HCT116 (cell line): ENCODE data around the gene NOL9. TPM values are rescaled to one million over a fixed set of nuclear protein-coding genes. Genes with fewer than 3 reads are reported as not detected.

Experiments
- ATAC-seq: fragments of 200-7000 bp; cut with Tn5 transposase; 2 replicates; pipeline ENCODE4 v1.9.1; 2020; ENCODE audit warnings: mild to moderate bottlenecking, moderate library complexity
- BruUV-seq: library from RNA; stranded (reverse); fragments of 400-500 nt; replicated peaks from 2 replicates; lab custom pipeline; 2021; lab: Mats Ljungman, UMichigan
- CTCF ChIA-PET: fragments of 300-600 bp; sonication (Branson Sonifier 250); formaldehyde crosslinking; loops from one replicate; lab custom pipeline; 2021; ENCODE audit warnings: antibody characterized with exemption; lab: Charles Lee
- POLR2A ChIA-PET: fragments of 300-600, 350-600 bp; sonication (Branson Sonifier 250); formaldehyde crosslinking; loops from one replicate; lab custom pipeline; 2021; ENCODE audit warnings: antibody characterized with exemption; lab: Charles Lee
- RAD21 ChIA-PET, 2 experiments: fragments of 300-600 bp; sonication (Branson Sonifier 250); formaldehyde crosslinking; loops; one replicate each; lab custom pipeline; 2023; ENCODE audit warnings: low total read pairs in 2 of 2; ENCODE audit not compliant: uncharacterized antibody in 2 of 2, unreplicated experiment in 2 of 2, low non-redundant PET in 1 of 2; lab: Charles Lee
- DNase-seq: peaks from one replicate; pipeline ENCODE4 v3.0.0-alpha.2; 2010; ENCODE audit warnings: low read depth, low spot score
- H2AFZ ChIP-seq: fragments of 200-600 bp; shearing (Covaris generic), sonication (generic); 2 replicates; pipeline ENCODE4 v1.6.1; 2017; ENCODE audit warnings: low read depth, mixed run types, mixed read lengths, antibody characterized with exemption, low read length; ENCODE audit not compliant: poor library complexity, severe bottlenecking
- H3K27ac ChIP-seq: 2 replicates; pipeline ENCODE4 v1.5.1; 2012; ENCODE audit warnings: low read depth, low read length
- H3K27me3 ChIP-seq: fragments of 200-600 bp; sonication (generic); 2 replicates; pipeline ENCODE4 v1.6.1; 2016; ENCODE audit warnings: mixed run types, low read length, mixed read lengths; ENCODE audit not compliant: insufficient read depth
- H3K36me3 ChIP-seq, 2 experiments: fragments of 200-500 bp in 1 of 2; fragments of 200-600 bp in 1 of 2; sonication (Bioruptor generic) in 1 of 2; sonication (generic) in 1 of 2; 2 replicates each; pipeline versions ENCODE4 v1.5.1 to v1.6.1; 2014 to 2016; ENCODE audit warnings: low read length in 2 of 2, inconsistent platforms in 1 of 2, mixed read lengths in 1 of 2, mixed run types in 1 of 2; ENCODE audit not compliant: insufficient read depth in 2 of 2, control insufficient read depth in 1 of 2
- H3K4me1 ChIP-seq, 2 experiments: fragments of 200-600 bp in 1 of 2; sonication (generic) in 1 of 2; 2 replicates each; pipeline versions ENCODE4 v1.5.1 to v1.6.1; 2012 to 2017; ENCODE audit warnings: low read length in 2 of 2, inconsistent platforms in 1 of 2, mild to moderate bottlenecking in 1 of 2, mixed read lengths in 1 of 2, mixed run types in 1 of 2, moderate library complexity in 1 of 2; ENCODE audit not compliant: insufficient read depth in 2 of 2, control insufficient read depth in 1 of 2
- H3K4me2 ChIP-seq: fragments of 200-600 bp; sonication (generic); 2 replicates; pipeline ENCODE4 v1.6.1; 2017; ENCODE audit warnings: mixed run types, low read length, mixed read lengths
- H3K4me3 ChIP-seq, 2 experiments: fragments of 200-600 bp in 1 of 2; sonication (generic) in 1 of 2; replicated peaks in 1 of 2; 2 replicates each; pipeline ENCODE4 v1.5.1; 2011 to 2016; ENCODE audit warnings: low read length in 2 of 2, control low read depth in 1 of 2, low read depth in 1 of 2, mild to moderate bottlenecking in 1 of 2, mixed read lengths in 1 of 2, mixed run types in 1 of 2
- H3K79me2 ChIP-seq: fragments of 200-600 bp; sonication (generic); 2 replicates; pipeline ENCODE4 v1.6.1; 2017; ENCODE audit warnings: mild to moderate bottlenecking, mixed run types, low read length, moderate library complexity, mixed read lengths; ENCODE audit not compliant: insufficient read depth
- H3K9ac ChIP-seq: fragments of 200-600 bp; sonication (generic); 2 replicates; pipeline ENCODE4 v1.6.1; 2016; ENCODE audit warnings: low read length, mixed read lengths
- H3K9me2 ChIP-seq: fragments of 200-600 bp; sonication (generic), shearing (Covaris generic); 2 replicates; pipeline ENCODE4 v1.6.1; 2017; ENCODE audit warnings: mixed run types, mild to moderate bottlenecking, moderate library complexity; ENCODE audit not compliant: insufficient read depth
- H3K9me3 ChIP-seq, 2 experiments: fragments of 200-500 bp in 1 of 2; fragments of 200-600 bp in 1 of 2; sonication (Bioruptor generic) in 1 of 2; sonication (generic) in 1 of 2; 2 replicates each; pipeline ENCODE4 v1.6.1; 2014 to 2017; ENCODE audit warnings: low read length in 2 of 2, mixed read lengths in 2 of 2, inconsistent platforms in 1 of 2, low read depth in 1 of 2, mild to moderate bottlenecking in 1 of 2, mixed run types in 1 of 2, moderate library complexity in 1 of 2; ENCODE audit not compliant: control insufficient read depth in 1 of 2, insufficient read depth in 1 of 2
- H4K20me1 ChIP-seq: fragments of 200-600 bp; sonication (generic), shearing (Covaris generic); 2 replicates; pipeline ENCODE4 v1.6.1; 2017; ENCODE audit warnings: mixed run types, mild to moderate bottlenecking, moderate library complexity; ENCODE audit not compliant: insufficient read depth
- ELF1 ChIP-seq: IDR thresholded peaks from 2 replicates; pipeline ENCODE4 v1.6.1; 2012; ENCODE audit warnings: low read depth, borderline replicate concordance
- EZH2phosphoT487 ChIP-seq: fragments of 200-600 bp; IDR thresholded peaks from 2 replicates; pipeline ENCODE4 v1.6.1; 2018; ENCODE audit warnings: antibody characterized with exemption, borderline replicate concordance
- SP1 ChIP-seq: IDR thresholded peaks from 2 replicates; pipeline ENCODE4 v1.6.1; 2012; ENCODE audit warnings: low read depth
- TCF7L2 ChIP-seq: IDR thresholded peaks from 2 replicates; pipeline ENCODE4 v1.7.0; 2011; ENCODE audit warnings: borderline replicate concordance, inconsistent platforms; ENCODE audit not compliant: insufficient read depth, insufficient read length; ENCODE audit errors: extremely low read depth
- YY1 ChIP-seq: IDR thresholded peaks from 2 replicates; pipeline ENCODE4 v1.6.1; 2011; ENCODE audit warnings: low read length, low read depth, moderate library complexity, mild to moderate bottlenecking; ENCODE audit not compliant: insufficient replicate concordance; ENCODE audit errors: extremely low read depth
- intact Hi-C: fragments of 100-400 bp; cut with micrococcal nuclease; formaldehyde crosslinking; loops from 2 replicates; pipeline ENCODE4 v1.10.0; 2022
- total RNA-seq: library from RNA; stranded (reverse); gene quantifications from one replicate; pipeline ENCODE4 v1.2.1, GENCODE V29; 2021; ENCODE audit not compliant: unreplicated experiment
- TF ChIP-seq, protein P1 (sequence below), 3 experiments: fragments of 200-600 bp in 1 of 3; sonication (generic) in 1 of 3; IDR thresholded peaks in 2 of 3; conservative IDR thresholded peaks in 1 of 3; 2 replicates each; pipeline ENCODE4 v1.5.1; 2012 to 2017; ENCODE audit warnings: low read depth in 2 of 3, low read length in 2 of 3, antibody characterized with exemption in 1 of 3, borderline replicate concordance in 1 of 3, control low read depth in 1 of 3, mild to moderate bottlenecking in 1 of 3, mixed read lengths in 1 of 3, mixed run types in 1 of 3, moderate library complexity in 1 of 3; ENCODE audit not compliant: insufficient read depth in 1 of 3

Gene NOL9
- total RNA-seq, 1 experiment from 2014 or later = 46.4 TPM

DNA sequence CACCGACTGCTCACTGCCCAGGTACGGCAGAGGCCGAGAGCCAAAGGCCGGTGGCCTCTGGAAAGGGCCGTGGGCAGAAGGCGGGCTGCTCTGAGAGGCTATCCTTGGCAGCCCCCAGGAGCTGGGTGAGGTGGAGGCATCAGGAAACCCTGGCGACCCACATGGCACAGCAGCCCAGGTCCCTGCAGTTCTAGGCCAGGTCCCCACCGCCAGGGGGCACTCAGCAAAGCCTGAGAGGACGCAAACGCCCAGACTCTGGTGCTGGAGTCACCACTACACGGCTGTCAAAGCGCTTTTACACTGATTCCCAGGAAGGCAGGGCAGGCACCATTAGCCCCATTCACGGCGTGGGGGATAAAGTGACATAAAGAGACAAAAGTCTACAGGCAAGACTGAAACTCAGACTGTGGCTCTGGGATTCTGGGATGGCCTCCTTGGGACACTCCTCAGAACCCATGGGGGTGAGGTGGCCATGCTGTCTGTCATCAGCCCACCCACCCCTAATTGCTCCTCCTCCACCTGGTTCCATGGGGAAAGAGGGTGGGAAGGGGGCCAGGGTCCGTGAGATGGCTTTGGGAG, 67.8 kb downstream of the NOL9 start:
- H3K4me3 ChIP-seq = no peak overlapping the region
- peak; percentile 52 for DNase-seq

More for the DNA sequence above, 67.8 kb downstream of the NOL9 start:
- ChIA-PET RAD21 (no interaction called here), POLR2A (no interaction called here), CTCF (interaction anchor here (0.6 kb wide), 1 partner anchor 12 kb away, joined by 4 read pairs; no protein-coding TSS in a partner anchor)
- H3K27ac ChIP-seq = no peak overlapping the region
- ATAC-seq = peak; percentile 64
- H4K20me1 ChIP-seq = no peaks in the 10 kb centered on the region
- H3K4me1 ChIP-seq = peaks cover 17 to 35% of the 10 kb centered on the region in 2 experiments
- H3K79me2 ChIP-seq = peaks cover 5% of the 10 kb centered on the region; the same call in 1 of the 2 replicates
- no peaks in the 10 kb centered on the region for H3K9me2 ChIP-seq
- TF ChIP-seq ELF1 (no peak), YY1 (peak; percentile 70), SP1 (no peak), TCF7L2 (no peak), EZH2phosphoT487 (no peak)
- TF ChIP-seq, protein P1, sequence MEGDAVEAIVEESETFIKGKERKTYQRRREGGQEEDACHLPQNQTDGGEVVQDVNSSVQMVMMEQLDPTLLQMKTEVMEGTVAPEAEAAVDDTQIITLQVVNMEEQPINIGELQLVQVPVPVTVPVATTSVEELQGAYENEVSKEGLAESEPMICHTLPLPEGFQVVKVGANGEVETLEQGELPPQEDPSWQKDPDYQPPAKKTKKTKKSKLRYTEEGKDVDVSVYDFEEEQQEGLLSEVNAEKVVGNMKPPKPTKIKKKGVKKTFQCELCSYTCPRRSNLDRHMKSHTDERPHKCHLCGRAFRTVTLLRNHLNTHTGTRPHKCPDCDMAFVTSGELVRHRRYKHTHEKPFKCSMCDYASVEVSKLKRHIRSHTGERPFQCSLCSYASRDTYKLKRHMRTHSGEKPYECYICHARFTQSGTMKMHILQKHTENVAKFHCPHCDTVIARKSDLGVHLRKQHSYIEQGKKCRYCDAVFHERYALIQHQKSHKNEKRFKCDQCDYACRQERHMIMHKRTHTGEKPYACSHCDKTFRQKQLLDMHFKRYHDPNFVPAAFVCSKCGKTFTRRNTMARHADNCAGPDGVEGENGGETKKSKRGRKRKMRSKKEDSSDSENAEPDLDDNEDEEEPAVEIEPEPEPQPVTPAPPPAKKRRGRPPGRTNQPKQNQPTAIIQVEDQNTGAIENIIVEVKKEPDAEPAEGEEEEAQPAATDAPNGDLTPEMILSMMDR (IDR thresholded peaks at IDR 0.05 in 2 of 3, conservative IDR thresholded peaks at IDR 0.05 in 1 of 3; ENCODE audit: borderline replicate concordance in 1 of 3, insufficient read depth in 1 of 3, low read depth in 2 of 3, low read length in 2 of 3) = peak in 2 of 3 experiments; percentile 91 to 97; a peak in 4 of 6 replicates
- no peaks in the 10 kb centered on the region for H3K27me3 ChIP-seq
- H3K4me2 ChIP-seq = peak overlapping the region; percentile 61
- no peaks in the 10 kb centered on the region for H3K36me3 ChIP-seq
- H2AFZ ChIP-seq = no peak overlapping the region
- intact Hi-C loops = loop anchor here (1.0 to 5.0 kb wide), 2 partner anchors 37 to 731 kb away; no protein-coding TSS in a partner anchor
- no TSS peak for BruUV-seq
- peak overlapping the region; percentile 32; the same call in 1 of the 2 replicates for H3K9ac ChIP-seq
- no peaks in the 10 kb centered on the region for H3K9me3 ChIP-seq
